NCI-H774 (cell line): ENCODE measurements around the gene NDUFS8.

Experiments used
- DNase-seq: peaks from one replicate; lab custom pipeline; 2025; lab: John Stamatoyannopoulos, UW

Gene NDUFS8

DNA sequence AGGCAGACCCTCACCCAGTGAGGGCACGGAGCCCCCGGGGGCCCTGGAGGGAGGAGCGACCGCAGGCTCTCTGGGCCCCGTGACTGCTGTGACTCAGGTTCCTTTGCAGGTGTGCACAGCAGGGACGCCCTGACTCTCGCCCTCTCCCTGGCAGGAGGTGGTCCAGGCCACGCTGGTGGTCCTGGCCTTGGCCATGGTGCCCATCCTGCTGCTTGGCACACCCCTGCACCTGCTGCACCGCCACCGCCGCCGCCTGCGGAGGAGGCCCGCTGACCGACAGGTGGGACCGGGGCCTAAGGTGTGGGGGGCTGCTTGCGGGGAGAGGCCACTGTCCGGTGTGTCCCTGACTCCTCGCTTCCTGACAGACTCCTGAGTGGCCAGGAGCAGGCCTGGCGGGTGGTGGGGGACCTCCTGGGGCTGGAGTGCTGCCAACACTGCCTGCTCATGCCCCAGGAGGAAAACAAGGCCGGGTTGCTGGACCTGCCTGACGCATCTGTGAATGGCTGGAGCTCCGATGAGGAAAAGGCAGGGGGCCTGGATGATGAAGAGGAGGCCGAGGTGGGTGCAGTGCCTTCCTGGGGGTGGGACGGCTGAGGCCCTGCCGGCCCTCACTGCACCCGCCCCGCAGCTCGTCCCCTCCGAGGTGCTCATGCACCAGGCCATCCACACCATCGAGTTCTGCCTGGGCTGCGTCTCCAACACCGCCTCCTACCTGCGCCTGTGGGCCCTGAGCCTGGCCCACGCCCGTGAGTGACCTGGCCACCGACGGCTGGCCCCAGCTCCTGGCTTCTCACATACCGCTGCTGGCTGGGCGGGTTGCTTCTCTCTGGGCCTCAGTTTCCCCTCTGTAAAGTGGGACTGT lies 19.3 kb downstream of the NDUFS8 start:
- no peak for DNase-seq

DNA sequence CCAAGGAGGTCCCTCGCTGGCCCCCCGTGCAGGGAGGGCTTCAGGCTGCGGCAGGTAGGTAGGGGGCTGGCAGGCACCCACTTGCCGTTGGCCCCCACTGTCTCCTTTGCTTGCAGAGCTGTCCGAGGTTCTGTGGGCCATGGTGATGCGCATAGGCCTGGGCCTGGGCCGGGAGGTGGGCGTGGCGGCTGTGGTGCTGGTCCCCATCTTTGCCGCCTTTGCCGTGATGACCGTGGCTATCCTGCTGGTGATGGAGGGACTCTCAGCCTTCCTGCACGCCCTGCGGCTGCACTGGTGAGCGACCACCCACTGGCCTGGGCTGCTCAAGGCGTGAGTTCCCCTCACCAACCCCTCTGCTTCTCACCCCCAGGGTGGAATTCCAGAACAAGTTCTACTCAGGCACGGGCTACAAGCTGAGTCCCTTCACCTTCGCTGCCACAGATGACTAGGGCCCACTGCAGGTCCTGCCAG lies 19.9 kb downstream of the NDUFS8 start:
- DNase-seq, result no peak

GRCh38 chr11:68051191-68052136 lies 21.0 kb downstream of the NDUFS8 start:
- DNase-seq, result no peak

GRCh38 chr11:68052137-68052873 lies 21.8 kb downstream of the NDUFS8 start:
- no peak for DNase-seq

DNA sequence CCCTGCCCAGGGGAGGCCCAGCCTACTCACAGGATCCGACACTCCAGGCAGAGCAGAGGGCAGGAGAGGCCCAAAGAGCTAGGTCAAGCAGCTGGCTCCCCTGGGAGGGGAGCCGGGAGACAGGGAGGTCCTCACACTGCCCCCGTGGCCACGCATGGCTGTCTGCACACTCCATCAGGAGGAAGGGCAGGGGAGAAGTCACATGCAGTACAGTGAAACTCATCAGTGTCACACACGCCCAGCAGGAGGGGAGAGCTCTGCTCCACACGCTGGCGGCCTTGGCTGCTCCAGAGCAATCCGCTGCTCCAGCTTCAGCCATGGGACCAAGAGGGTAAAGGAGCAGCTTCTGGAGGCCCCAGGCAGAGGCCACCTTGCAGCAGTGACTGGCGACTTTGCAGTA lies 22.6 kb downstream of the NDUFS8 start:
- DNase-seq, result no peak

DNA sequence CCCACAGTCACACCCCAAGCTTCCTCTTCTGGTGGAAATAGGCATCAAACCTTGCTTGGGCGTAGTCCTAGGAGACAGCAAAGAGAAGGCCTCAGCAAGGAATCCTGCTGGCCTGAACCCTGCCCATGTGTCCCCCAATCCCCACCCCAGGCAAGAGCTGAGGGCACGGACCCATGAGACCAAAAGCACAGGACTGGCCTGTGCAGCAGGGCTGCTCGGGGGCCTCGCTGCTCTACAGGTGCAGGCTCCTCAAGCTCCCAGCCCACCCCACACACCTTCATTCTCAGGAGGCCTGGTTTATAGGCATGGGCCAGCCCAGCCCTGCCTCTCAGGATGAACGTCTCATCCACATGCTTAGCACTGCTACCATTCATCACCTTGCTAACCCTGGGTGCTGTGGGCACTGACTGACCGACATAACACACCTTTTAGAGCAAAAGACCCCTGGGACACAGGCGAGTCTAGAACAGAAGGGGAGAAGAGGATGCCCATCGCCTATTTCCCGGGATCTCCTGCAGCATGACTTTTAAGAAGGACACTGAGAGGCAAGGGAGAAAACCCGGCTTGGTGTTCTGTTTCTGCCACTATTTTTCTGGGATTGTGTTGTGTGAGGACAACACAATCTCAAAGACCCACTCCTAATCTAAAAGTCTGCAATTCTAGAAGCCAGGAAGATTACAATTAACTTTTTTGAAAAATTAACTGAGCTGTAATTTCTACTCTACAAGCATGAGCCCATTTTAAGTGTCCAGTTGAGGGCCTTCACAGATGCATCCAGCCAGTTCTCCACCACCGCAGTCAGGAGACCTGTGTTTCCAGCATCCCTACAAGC lies 23.7 kb downstream of the NDUFS8 start:
- DNase-seq, result no peak

GRCh38 chr11:68056317-68057285 lies 26.1 kb downstream of the NDUFS8 start:
- DNase-seq, result no peak

GRCh38 chr11:68057807-68058206 lies 27.3 kb downstream of the NDUFS8 start:
- DNase-seq, result no peak

GRCh38 chr11:68061508-68061907 lies 31.0 kb downstream of the NDUFS8 start:
- no peak for DNase-seq

GRCh38 chr11:68064926-68065325 lies 34.4 kb downstream of the NDUFS8 start:
- DNase-seq, result no peak

DNA sequence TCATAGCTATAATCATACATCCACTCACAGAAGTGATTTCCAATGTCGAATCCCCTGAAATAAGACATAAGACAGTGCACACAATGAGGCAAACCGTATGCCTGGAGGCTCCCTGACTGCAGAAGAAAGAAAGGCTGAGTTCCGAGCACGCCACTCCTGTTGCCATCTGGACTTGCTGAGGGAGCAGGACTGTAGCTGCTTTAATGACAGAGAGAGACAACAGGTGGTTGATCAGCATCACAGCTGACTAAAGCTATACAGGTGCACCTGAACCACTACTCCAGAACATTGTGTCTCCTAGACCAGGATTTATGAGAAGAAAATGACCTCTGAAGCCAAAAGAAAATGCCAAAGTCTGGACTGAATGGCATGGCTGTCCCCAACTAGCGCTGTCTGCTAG lies 35.4 kb downstream of the NDUFS8 start:
- DNase-seq, result no peak

GRCh38 chr11:68066742-68067141 lies 36.3 kb downstream of the NDUFS8 start:
- DNase-seq, result no peak

GRCh38 chr11:68067991-68068390 lies 37.5 kb downstream of the NDUFS8 start:
- DNase-seq, result no peak

DNA sequence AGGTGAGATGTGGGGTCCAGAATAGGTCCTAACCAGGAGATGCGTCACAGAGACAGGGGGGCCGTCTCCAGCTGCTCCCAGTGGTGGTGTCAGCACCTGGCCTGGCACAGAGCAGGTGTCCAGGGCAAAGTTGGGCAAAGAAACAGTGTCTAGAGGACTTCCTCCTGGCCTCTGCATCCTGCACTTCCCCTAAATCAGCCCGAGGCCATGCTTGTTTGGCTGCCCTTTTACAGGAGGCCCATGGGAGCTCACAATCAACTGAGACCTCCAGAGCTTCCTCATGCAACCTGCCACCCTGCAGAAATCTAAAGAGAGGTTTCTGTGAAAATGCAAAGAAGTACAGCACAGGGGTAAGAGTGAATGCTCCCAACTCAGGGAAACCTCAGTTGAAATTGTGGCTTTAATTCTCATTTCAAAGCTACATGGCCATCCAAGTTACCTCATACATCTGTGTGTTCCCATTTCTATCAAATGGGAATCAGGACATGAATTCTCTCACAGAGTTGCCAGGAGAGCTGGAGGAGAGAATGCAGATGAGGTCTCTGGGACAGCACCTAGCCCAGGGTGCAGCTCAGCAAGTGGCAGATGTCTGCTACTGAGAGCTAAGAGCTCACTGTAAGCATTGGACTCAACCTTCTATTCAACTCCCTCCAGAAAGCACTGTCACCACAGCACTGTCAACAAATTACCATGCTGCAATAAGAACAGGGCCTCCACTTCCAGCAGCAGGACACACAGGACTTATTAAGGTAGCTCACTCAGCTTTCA lies 41.0 kb downstream of the NDUFS8 start:
- no peak for DNase-seq

DNA sequence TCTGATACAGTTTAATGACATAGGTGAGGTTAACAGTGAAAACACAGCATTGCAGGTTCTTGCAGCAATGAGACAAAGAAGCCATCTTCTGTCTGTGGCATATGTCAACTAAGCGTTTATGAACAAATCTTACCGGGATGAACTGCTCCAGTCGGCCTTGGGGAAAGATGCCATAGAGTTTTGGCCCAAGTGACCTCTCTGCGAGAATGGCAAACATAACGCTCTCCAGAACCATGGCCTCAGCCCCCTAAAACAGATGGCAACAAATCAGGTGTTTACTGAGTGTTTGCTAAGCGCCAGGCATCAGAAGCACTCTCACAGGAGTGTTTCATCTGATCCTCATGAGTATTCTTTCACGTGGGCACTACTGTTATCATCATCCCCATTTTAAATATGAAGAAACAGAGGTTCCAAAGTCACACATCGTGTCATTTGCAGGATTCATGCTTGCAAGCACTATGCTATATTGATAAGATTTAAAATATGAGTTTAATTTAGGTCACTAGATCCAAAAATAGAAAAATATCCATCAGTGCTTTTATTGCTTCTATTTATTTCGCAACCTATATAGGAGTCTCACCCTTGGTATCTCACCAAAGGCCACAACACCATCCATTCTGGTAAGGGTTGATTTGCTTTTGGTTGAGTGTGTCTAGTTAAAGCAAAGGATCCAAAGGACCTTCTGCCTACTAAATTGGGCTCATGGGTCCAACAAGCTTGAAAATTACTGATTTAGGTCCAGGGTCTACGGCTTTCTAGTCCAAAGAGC lies 44.3 kb downstream of the NDUFS8 start:
- DNase-seq, result no peak

DNA sequence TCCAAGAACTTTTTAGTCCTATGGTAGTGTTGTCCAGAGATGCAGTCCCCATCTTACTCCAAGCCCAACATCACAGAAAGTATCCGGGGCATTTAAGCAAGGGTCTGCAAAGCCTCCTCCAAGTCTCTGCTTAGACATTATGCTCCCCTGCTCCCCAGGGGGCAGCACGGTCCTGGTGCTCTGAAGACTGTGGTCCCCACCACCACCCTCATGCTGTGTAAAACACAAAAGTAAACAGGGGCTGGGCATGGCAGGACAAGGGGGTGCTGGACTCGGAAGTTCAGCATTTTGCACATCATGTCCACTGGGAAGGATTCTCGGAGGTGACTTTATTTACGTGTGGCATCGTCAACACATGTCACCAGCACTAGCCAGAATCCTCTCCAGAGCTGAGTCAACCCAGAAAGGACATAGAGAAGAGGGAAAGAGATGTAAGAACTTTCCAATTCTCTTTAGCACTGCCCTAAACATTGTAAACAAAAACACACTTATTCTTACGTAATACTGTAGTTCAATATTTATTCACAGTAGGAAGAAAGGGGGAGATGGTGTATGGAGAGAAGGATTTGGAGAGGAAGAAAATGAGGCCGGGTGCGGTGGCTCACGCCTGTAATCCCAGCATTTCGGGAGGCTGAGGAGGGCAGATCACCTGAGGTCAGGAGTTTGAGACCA lies 46.0 kb downstream of the NDUFS8 start:
- DNase-seq, result no peak

DNA sequence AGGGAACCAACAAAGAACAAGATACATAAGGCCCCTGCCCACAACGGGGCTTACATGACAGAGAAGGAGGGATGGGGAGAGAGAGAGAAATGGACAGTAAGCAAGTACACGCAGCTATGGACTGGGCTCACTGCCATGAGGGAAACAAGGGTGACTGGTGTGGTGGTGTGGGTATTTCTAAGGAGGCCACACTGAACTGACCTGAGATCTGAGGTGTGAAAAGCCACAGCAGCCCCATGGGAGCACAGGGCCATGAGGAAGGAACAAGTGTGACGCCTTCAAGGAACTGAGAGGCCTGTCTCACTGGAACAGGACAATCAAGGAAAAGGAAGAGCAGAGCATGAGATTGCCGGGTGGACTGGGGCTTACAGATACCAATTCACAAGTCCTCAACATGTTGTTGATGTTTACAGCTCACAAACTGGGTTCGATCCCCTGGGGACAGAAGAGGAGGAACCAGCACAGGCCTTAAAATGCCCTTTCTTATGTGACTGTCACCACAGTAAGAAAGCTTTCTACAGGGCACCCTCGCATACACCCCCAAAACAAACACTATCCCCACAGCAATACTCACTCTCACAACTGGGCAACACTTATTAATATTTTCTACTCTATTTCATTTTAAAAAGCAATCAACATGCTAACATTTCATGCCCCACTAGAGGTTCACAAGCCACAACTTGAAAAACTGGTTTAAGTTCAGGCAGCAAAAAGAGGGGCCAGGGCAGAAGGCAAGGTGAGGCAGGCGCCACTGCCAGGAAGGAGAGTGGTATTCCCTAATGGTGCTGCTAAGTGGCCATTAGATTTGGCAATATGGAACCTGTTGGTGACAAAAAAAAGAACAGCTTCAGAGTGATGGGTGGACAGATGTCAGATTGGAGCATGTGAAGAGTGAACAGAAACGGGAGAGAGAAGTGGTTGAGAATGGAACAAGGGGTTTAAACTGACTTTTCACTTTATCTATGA lies 47.4 kb downstream of the NDUFS8 start:
- DNase-seq, result no peak
